HCT116 (cell line): ENCODE data around the gene TCP11. TPM values are rescaled to one million over a fixed set of nuclear protein-coding genes. Genes with fewer than 3 reads are reported as not detected.

Source experiments
- ATAC-seq: fragments of 200-7000 bp; cut with Tn5 transposase; 2 replicates; pipeline ENCODE4 v1.9.1; 2020; ENCODE audit warnings: mild to moderate bottlenecking, moderate library complexity
- BruUV-seq: library from RNA; stranded (reverse); fragments of 400-500 nt; replicated peaks from 2 replicates; lab custom pipeline; 2021; lab: Mats Ljungman, UMichigan
- CTCF ChIA-PET: fragments of 300-600 bp; sonication (Branson Sonifier 250); formaldehyde crosslinking; loops from one replicate; lab custom pipeline; 2021; ENCODE audit warnings: antibody characterized with exemption; lab: Charles Lee
- POLR2A ChIA-PET: fragments of 300-600, 350-600 bp; sonication (Branson Sonifier 250); formaldehyde crosslinking; loops from one replicate; lab custom pipeline; 2021; ENCODE audit warnings: antibody characterized with exemption; lab: Charles Lee
- RAD21 ChIA-PET, 2 experiments: fragments of 300-600 bp; sonication (Branson Sonifier 250); formaldehyde crosslinking; loops; one replicate each; lab custom pipeline; 2023; ENCODE audit warnings: low total read pairs in 2 of 2; ENCODE audit not compliant: uncharacterized antibody in 2 of 2, unreplicated experiment in 2 of 2, low non-redundant PET in 1 of 2; lab: Charles Lee
- DNase-seq: peaks from one replicate; pipeline ENCODE4 v3.0.0-alpha.2; 2010; ENCODE audit warnings: low read depth, low spot score
- H2AFZ ChIP-seq: fragments of 200-600 bp; shearing (Covaris generic), sonication (generic); 2 replicates; pipeline ENCODE4 v1.6.1; 2017; ENCODE audit warnings: low read depth, mixed run types, mixed read lengths, antibody characterized with exemption, low read length; ENCODE audit not compliant: poor library complexity, severe bottlenecking
- H3K27ac ChIP-seq: 2 replicates; pipeline ENCODE4 v1.5.1; 2012; ENCODE audit warnings: low read depth, low read length
- H3K27me3 ChIP-seq: fragments of 200-600 bp; sonication (generic); 2 replicates; pipeline ENCODE4 v1.6.1; 2016; ENCODE audit warnings: mixed run types, low read length, mixed read lengths; ENCODE audit not compliant: insufficient read depth
- H3K36me3 ChIP-seq, 2 experiments: fragments of 200-500 bp in 1 of 2; fragments of 200-600 bp in 1 of 2; sonication (Bioruptor generic) in 1 of 2; sonication (generic) in 1 of 2; 2 replicates each; pipeline versions ENCODE4 v1.5.1 to v1.6.1; 2014 to 2016; ENCODE audit warnings: low read length in 2 of 2, inconsistent platforms in 1 of 2, mixed read lengths in 1 of 2, mixed run types in 1 of 2; ENCODE audit not compliant: insufficient read depth in 2 of 2, control insufficient read depth in 1 of 2
- H3K4me1 ChIP-seq, 2 experiments: fragments of 200-600 bp in 1 of 2; sonication (generic) in 1 of 2; 2 replicates each; pipeline versions ENCODE4 v1.5.1 to v1.6.1; 2012 to 2017; ENCODE audit warnings: low read length in 2 of 2, inconsistent platforms in 1 of 2, mild to moderate bottlenecking in 1 of 2, mixed read lengths in 1 of 2, mixed run types in 1 of 2, moderate library complexity in 1 of 2; ENCODE audit not compliant: insufficient read depth in 2 of 2, control insufficient read depth in 1 of 2
- H3K4me2 ChIP-seq: fragments of 200-600 bp; sonication (generic); 2 replicates; pipeline ENCODE4 v1.6.1; 2017; ENCODE audit warnings: mixed run types, low read length, mixed read lengths
- H3K4me3 ChIP-seq, 2 experiments: fragments of 200-600 bp in 1 of 2; sonication (generic) in 1 of 2; replicated peaks in 1 of 2; 2 replicates each; pipeline ENCODE4 v1.5.1; 2011 to 2016; ENCODE audit warnings: low read length in 2 of 2, control low read depth in 1 of 2, low read depth in 1 of 2, mild to moderate bottlenecking in 1 of 2, mixed read lengths in 1 of 2, mixed run types in 1 of 2
- H3K79me2 ChIP-seq: fragments of 200-600 bp; sonication (generic); 2 replicates; pipeline ENCODE4 v1.6.1; 2017; ENCODE audit warnings: mild to moderate bottlenecking, mixed run types, low read length, moderate library complexity, mixed read lengths; ENCODE audit not compliant: insufficient read depth
- H3K9ac ChIP-seq: fragments of 200-600 bp; sonication (generic); 2 replicates; pipeline ENCODE4 v1.6.1; 2016; ENCODE audit warnings: low read length, mixed read lengths
- H3K9me2 ChIP-seq: fragments of 200-600 bp; sonication (generic), shearing (Covaris generic); 2 replicates; pipeline ENCODE4 v1.6.1; 2017; ENCODE audit warnings: mixed run types, mild to moderate bottlenecking, moderate library complexity; ENCODE audit not compliant: insufficient read depth
- H3K9me3 ChIP-seq, 2 experiments: fragments of 200-500 bp in 1 of 2; fragments of 200-600 bp in 1 of 2; sonication (Bioruptor generic) in 1 of 2; sonication (generic) in 1 of 2; 2 replicates each; pipeline ENCODE4 v1.6.1; 2014 to 2017; ENCODE audit warnings: low read length in 2 of 2, mixed read lengths in 2 of 2, inconsistent platforms in 1 of 2, low read depth in 1 of 2, mild to moderate bottlenecking in 1 of 2, mixed run types in 1 of 2, moderate library complexity in 1 of 2; ENCODE audit not compliant: control insufficient read depth in 1 of 2, insufficient read depth in 1 of 2
- H4K20me1 ChIP-seq: fragments of 200-600 bp; sonication (generic), shearing (Covaris generic); 2 replicates; pipeline ENCODE4 v1.6.1; 2017; ENCODE audit warnings: mixed run types, mild to moderate bottlenecking, moderate library complexity; ENCODE audit not compliant: insufficient read depth
- CBX3 ChIP-seq: IDR thresholded peaks from 2 replicates; pipeline ENCODE4 v1.6.1; 2012; ENCODE audit warnings: low read depth
- CEBPB ChIP-seq: IDR thresholded peaks from 2 replicates; pipeline ENCODE4 v1.6.1; 2012; ENCODE audit warnings: low read depth
- EGR1 ChIP-seq: IDR thresholded peaks from 2 replicates; pipeline ENCODE4 v1.6.1; 2012; ENCODE audit warnings: low read depth
- ELF1 ChIP-seq: IDR thresholded peaks from 2 replicates; pipeline ENCODE4 v1.6.1; 2012; ENCODE audit warnings: low read depth, borderline replicate concordance
- EZH2phosphoT487 ChIP-seq: fragments of 200-600 bp; IDR thresholded peaks from 2 replicates; pipeline ENCODE4 v1.6.1; 2018; ENCODE audit warnings: antibody characterized with exemption, borderline replicate concordance
- FOSL1 ChIP-seq: IDR thresholded peaks from 2 replicates; pipeline ENCODE4 v1.6.1; 2012; ENCODE audit warnings: low read depth
- JUND ChIP-seq: IDR thresholded peaks from 2 replicates; pipeline ENCODE4 v1.6.1; 2012
- POLR2A ChIP-seq: IDR thresholded peaks from 2 replicates; pipeline ENCODE4 v1.7.0; 2011; ENCODE audit warnings: borderline replicate concordance; ENCODE audit not compliant: insufficient read depth, insufficient read length; ENCODE audit errors: extremely low read depth
- POLR2AphosphoS5 ChIP-seq: IDR thresholded peaks from 2 replicates; pipeline ENCODE4 v1.6.1; 2011; ENCODE audit warnings: mild to moderate bottlenecking, low read depth, low read length, moderate library complexity
- RAD21 ChIP-seq: IDR thresholded peaks from 2 replicates; pipeline ENCODE4 v1.6.1; 2012; ENCODE audit warnings: low read depth, mild to moderate bottlenecking
- SRF ChIP-seq: IDR thresholded peaks from 2 replicates; pipeline ENCODE4 v1.6.1; 2012; ENCODE audit warnings: low read depth
- YY1 ChIP-seq: IDR thresholded peaks from 2 replicates; pipeline ENCODE4 v1.6.1; 2011; ENCODE audit warnings: low read length, low read depth, moderate library complexity, mild to moderate bottlenecking; ENCODE audit not compliant: insufficient replicate concordance; ENCODE audit errors: extremely low read depth
- ZFX ChIP-seq: fragments of 450-650 bp; IDR thresholded peaks from 2 replicates; pipeline ENCODE4 v1.6.1; 2017
- intact Hi-C: fragments of 100-400 bp; cut with micrococcal nuclease; formaldehyde crosslinking; loops from 2 replicates; pipeline ENCODE4 v1.10.0; 2022
- total RNA-seq: library from RNA; stranded (reverse); gene quantifications from one replicate; pipeline ENCODE4 v1.2.1, GENCODE V29; 2021; ENCODE audit not compliant: unreplicated experiment
- TF ChIP-seq, protein P1 (sequence below): IDR thresholded peaks from 2 replicates; pipeline ENCODE4 v1.6.1; 2011; ENCODE audit warnings: mild to moderate bottlenecking, low read length, moderate library complexity; ENCODE audit not compliant: insufficient replicate concordance; ENCODE audit errors: extremely low read depth
- TF ChIP-seq, protein P2 (sequence below): IDR thresholded peaks from 2 replicates; pipeline ENCODE4 v1.6.1; 2012; ENCODE audit warnings: low read depth
- TF ChIP-seq, protein P3 (sequence below), 3 experiments: fragments of 200-600 bp in 1 of 3; sonication (generic) in 1 of 3; IDR thresholded peaks in 2 of 3; conservative IDR thresholded peaks in 1 of 3; 2 replicates each; pipeline ENCODE4 v1.5.1; 2012 to 2017; ENCODE audit warnings: low read depth in 2 of 3, low read length in 2 of 3, antibody characterized with exemption in 1 of 3, borderline replicate concordance in 1 of 3, control low read depth in 1 of 3, mild to moderate bottlenecking in 1 of 3, mixed read lengths in 1 of 3, mixed run types in 1 of 3, moderate library complexity in 1 of 3; ENCODE audit not compliant: insufficient read depth in 1 of 3
- TF ChIP-seq, protein P4 (sequence below): IDR thresholded peaks from 2 replicates; pipeline ENCODE4 v1.6.1; 2012
- TF ChIP-seq, protein P5 (sequence below): IDR thresholded peaks from 2 replicates; pipeline ENCODE4 v1.6.1; 2012

The TCP11 gene
- total RNA-seq, 1 experiment from 2014 or later, result not detected

DNA sequence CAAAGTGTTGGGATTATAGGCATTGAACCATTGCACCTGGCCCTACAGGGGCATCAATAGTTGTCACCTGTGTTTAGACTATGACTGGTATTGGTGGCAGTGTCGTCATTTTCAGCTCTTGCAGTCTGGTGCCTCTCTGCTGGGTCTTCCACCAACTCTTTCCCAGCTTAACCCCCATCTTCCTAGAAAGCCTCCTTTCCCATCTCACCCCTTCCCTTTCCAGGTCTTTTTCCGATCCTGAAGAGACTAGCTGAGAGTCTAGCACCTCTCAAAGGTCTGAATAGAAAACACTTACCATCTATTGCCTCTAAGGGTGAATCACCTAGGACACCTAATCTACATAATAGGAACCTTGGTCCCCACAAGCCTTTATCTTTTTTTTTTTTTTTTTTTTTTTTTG, 71.0 kb downstream of the TCP11 start:
- H3K4me3 ChIP-seq, result no peak overlapping the region
- BruUV-seq, result no TSS peak
- H2AFZ ChIP-seq, result no peak overlapping the region
- no peaks in the 10 kb centered on the region for H4K20me1 ChIP-seq
- H3K4me2 ChIP-seq, result no peak overlapping the region
- H3K4me1 ChIP-seq, result no peaks in the 10 kb centered on the region
- H3K27me3 ChIP-seq, result no peaks in the 10 kb centered on the region
- no peaks in the 10 kb centered on the region for H3K9me2 ChIP-seq
- POLR2A ChIA-PET, result no interaction called here
- intact Hi-C loops, result no loop called here
- no peak for TF ChIP-seq SRF
- TF ChIP-seq EGR1, result no peak
- no peak for TF ChIP-seq POLR2AphosphoS5
- TF ChIP-seq, protein P1, sequence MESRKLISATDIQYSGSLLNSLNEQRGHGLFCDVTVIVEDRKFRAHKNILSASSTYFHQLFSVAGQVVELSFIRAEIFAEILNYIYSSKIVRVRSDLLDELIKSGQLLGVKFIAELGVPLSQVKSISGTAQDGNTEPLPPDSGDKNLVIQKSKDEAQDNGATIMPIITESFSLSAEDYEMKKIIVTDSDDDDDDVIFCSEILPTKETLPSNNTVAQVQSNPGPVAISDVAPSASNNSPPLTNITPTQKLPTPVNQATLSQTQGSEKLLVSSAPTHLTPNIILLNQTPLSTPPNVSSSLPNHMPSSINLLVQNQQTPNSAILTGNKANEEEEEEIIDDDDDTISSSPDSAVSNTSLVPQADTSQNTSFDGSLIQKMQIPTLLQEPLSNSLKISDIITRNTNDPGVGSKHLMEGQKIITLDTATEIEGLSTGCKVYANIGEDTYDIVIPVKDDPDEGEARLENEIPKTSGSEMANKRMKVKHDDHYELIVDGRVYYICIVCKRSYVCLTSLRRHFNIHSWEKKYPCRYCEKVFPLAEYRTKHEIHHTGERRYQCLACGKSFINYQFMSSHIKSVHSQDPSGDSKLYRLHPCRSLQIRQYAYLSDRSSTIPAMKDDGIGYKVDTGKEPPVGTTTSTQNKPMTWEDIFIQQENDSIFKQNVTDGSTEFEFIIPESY, result no peak
- TF ChIP-seq ELF1, result no peak
- TF ChIP-seq CEBPB, result no peak
- no peak for TF ChIP-seq POLR2A
- TF ChIP-seq FOSL1, result no peak
- TF ChIP-seq, protein P2, sequence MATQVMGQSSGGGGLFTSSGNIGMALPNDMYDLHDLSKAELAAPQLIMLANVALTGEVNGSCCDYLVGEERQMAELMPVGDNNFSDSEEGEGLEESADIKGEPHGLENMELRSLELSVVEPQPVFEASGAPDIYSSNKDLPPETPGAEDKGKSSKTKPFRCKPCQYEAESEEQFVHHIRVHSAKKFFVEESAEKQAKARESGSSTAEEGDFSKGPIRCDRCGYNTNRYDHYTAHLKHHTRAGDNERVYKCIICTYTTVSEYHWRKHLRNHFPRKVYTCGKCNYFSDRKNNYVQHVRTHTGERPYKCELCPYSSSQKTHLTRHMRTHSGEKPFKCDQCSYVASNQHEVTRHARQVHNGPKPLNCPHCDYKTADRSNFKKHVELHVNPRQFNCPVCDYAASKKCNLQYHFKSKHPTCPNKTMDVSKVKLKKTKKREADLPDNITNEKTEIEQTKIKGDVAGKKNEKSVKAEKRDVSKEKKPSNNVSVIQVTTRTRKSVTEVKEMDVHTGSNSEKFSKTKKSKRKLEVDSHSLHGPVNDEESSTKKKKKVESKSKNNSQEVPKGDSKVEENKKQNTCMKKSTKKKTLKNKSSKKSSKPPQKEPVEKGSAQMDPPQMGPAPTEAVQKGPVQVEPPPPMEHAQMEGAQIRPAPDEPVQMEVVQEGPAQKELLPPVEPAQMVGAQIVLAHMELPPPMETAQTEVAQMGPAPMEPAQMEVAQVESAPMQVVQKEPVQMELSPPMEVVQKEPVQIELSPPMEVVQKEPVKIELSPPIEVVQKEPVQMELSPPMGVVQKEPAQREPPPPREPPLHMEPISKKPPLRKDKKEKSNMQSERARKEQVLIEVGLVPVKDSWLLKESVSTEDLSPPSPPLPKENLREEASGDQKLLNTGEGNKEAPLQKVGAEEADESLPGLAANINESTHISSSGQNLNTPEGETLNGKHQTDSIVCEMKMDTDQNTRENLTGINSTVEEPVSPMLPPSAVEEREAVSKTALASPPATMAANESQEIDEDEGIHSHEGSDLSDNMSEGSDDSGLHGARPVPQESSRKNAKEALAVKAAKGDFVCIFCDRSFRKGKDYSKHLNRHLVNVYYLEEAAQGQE, result no peak
- TF ChIP-seq CBX3, result no peak
- TF ChIP-seq, protein P3, sequence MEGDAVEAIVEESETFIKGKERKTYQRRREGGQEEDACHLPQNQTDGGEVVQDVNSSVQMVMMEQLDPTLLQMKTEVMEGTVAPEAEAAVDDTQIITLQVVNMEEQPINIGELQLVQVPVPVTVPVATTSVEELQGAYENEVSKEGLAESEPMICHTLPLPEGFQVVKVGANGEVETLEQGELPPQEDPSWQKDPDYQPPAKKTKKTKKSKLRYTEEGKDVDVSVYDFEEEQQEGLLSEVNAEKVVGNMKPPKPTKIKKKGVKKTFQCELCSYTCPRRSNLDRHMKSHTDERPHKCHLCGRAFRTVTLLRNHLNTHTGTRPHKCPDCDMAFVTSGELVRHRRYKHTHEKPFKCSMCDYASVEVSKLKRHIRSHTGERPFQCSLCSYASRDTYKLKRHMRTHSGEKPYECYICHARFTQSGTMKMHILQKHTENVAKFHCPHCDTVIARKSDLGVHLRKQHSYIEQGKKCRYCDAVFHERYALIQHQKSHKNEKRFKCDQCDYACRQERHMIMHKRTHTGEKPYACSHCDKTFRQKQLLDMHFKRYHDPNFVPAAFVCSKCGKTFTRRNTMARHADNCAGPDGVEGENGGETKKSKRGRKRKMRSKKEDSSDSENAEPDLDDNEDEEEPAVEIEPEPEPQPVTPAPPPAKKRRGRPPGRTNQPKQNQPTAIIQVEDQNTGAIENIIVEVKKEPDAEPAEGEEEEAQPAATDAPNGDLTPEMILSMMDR (IDR thresholded peaks at IDR 0.05 in 2 of 3, conservative IDR thresholded peaks at IDR 0.05 in 1 of 3; ENCODE audit: borderline replicate concordance in 1 of 3, insufficient read depth in 1 of 3, low read depth in 2 of 3, low read length in 2 of 3), result no peak
- no peak for TF ChIP-seq EZH2phosphoT487
- TF ChIP-seq RAD21, result no peak
- TF ChIP-seq, protein P4, sequence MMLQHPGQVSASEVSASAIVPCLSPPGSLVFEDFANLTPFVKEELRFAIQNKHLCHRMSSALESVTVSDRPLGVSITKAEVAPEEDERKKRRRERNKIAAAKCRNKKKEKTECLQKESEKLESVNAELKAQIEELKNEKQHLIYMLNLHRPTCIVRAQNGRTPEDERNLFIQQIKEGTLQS, result no peak
- no peak for TF ChIP-seq ZFX
- TF ChIP-seq, protein P5, sequence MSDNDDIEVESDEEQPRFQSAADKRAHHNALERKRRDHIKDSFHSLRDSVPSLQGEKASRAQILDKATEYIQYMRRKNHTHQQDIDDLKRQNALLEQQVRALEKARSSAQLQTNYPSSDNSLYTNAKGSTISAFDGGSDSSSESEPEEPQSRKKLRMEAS, result no peak
- no peak for TF ChIP-seq JUND
- TF ChIP-seq YY1, result no peak
- TF ChIP-seq, all 23 proteins: peak for 0
- RAD21 ChIA-PET, result no interaction called here
- no peaks in the 10 kb centered on the region; a peak in 1 of 4 replicates for H3K36me3 ChIP-seq
- DNase-seq (no peak), ATAC-seq (no peak)
- H3K9ac ChIP-seq, result no peak overlapping the region
- no peak overlapping the region for H3K27ac ChIP-seq
- CTCF ChIA-PET, result no interaction called here
- H3K9me3 ChIP-seq, result no peaks in the 10 kb centered on the region
- H3K79me2 ChIP-seq, result no peaks in the 10 kb centered on the region
